Measurements from ENCODE around the gene TWF2. TPM values are rescaled to one million over a fixed set of nuclear protein-coding genes. Genes with fewer than 3 reads are reported as not detected.

Gene TWF2
- total and polyA plus RNA-seq, 2 of the 4 experiments (the other 2 are of a cell fraction) = 111 to 145 TPM

GRCh38 chr3:52226229-52226817 lies 12.6 kb downstream of the TWF2 start:
- no peak overlapping the region for H2BK15ac ChIP-seq (ENCODE audit: low read depth, low read length)
- peaks cover 10% of the 10 kb centered on the region for H4K20me1 ChIP-seq (ENCODE audit: insufficient read depth, low read length)
- H4K91ac ChIP-seq (ENCODE audit: insufficient read depth, low read depth, low read length) = no peak overlapping the region
- intact Hi-C loops (cut with micrococcal nuclease) (no loop called here), in situ Hi-C loops (cut with MboI; ENCODE audit: low sequenced_read_pairs) (no loop called here), dilution Hi-C loops (cut with HindIII; ENCODE audit: low sequenced_read_pairs, unreplicated experiment) (no loop called here)
- no peak overlapping the region for H4K5ac ChIP-seq (ENCODE audit: low read depth, low read length)
- no peak overlapping the region for H2AK9ac ChIP-seq (replicated peaks; ENCODE audit: low read depth, low read length, poor library complexity)
- no peaks in the 10 kb centered on the region for H3K4me1 ChIP-seq (ENCODE audit: control insufficient read depth, insufficient read depth, low read length)
- H3K4me3 ChIP-seq (ENCODE audit: insufficient read depth, low read depth, low read length) = no peak overlapping the region
- no peak overlapping the region for H3K9ac ChIP-seq (ENCODE audit: low read depth, low read length)
- ATAC-seq (ENCODE audit: low read depth) (no peak), DNase-seq (no peak)
- POLR2A ChIA-PET (ENCODE audit: unreplicated experiment) = no interaction called here
- BruUV-seq (replicated peaks) = no TSS peak
- peaks cover 2 to 12% of the 10 kb centered on the region in 2 experiments; a peak in 3 of 4 replicates for H3K79me1 ChIP-seq (ENCODE audit: low read depth in 1 of 2, low read length in 2 of 2)
- CTCF ChIA-PET = interaction anchor here (1.3 kb wide), 1 partner anchor 11 kb away, joined by 4 read pairs; no protein-coding TSS in a partner anchor
- H3K4ac ChIP-seq (ENCODE audit: low read depth, low read length) = no peak overlapping the region
- H2BK120ac ChIP-seq (ENCODE audit: low read depth, low read length) = no peak overlapping the region
- H3K27me3 ChIP-seq (ENCODE audit: control insufficient read depth, insufficient read depth, low read length) = no peaks in the 10 kb centered on the region
- H3K9me3 ChIP-seq (ENCODE audit: control insufficient read depth, insufficient read depth, low read length) = no peaks in the 10 kb centered on the region
- H2BK20ac ChIP-seq (ENCODE audit: low read depth, low read length) = no peak overlapping the region
- no peak overlapping the region for H3K14ac ChIP-seq (replicated peaks; ENCODE audit: low read depth, low read length)
- H3K36me3 ChIP-seq (ENCODE audit: control insufficient read depth, insufficient read depth, low read length) = peaks cover 33% of the 10 kb centered on the region
- TF ChIP-seq NFE2L2 (IDR thresholded peaks at IDR 0.05; ENCODE audit: low read depth, low read length) (no peak), MAZ (IDR thresholded peaks at IDR 0.05; ENCODE audit: borderline replicate concordance, low read depth, low read length) (no peak), POLR2A (IDR thresholded peaks at IDR 0.05; ENCODE audit: low read depth, low read length) (no peak), ELK1 (IDR thresholded peaks at IDR 0.05; ENCODE audit: borderline replicate concordance, low read depth, low read length) (no peak)
- H4K8ac ChIP-seq (ENCODE audit: low read depth in 2 of 2, low read length in 2 of 2) = no peak overlapping the region
- H3K18ac ChIP-seq (ENCODE audit: low read depth, low read length) = no peak overlapping the region
- WGBS, 2 experiments (ENCODE audit: extremely low coverage in 2 of 2, insufficient read length in 1 of 2) = 97% methylated on average over 4 of the region's 5 CpGs; no CpG with 5 or more reads in 1 of the 2 experiments
- H2BK5ac ChIP-seq (ENCODE audit: low read depth, low read length, poor library complexity, severe bottlenecking) = no peak overlapping the region
- no peak overlapping the region for H3K23ac ChIP-seq (ENCODE audit: low read depth, low read length)
- H2AFZ ChIP-seq (replicated peaks; ENCODE audit: low read length, poor library complexity) = no peak overlapping the region
- no peak overlapping the region for H3K4me2 ChIP-seq (ENCODE audit: low read depth, low read length)
- H3K27ac ChIP-seq (ENCODE audit: insufficient read depth, low read length) = no peak overlapping the region
- no peak overlapping the region for H2AK5ac ChIP-seq (ENCODE audit: low read depth, low read length)
- H3K9me1 ChIP-seq (ENCODE audit: insufficient read depth, low read length) = no peaks in the 10 kb centered on the region
- no peak overlapping the region for H3K56ac ChIP-seq (ENCODE audit: extremely low read depth, insufficient read depth, low read length)
